ENCODE results near the gene DCTD. TPM values are rescaled to one million over a fixed set of nuclear protein-coding genes. Genes with fewer than 3 reads are reported as not detected.

Gene DCTD
- total and polyA plus RNA-seq, 2 of the 13 experiments (the other 11 are each of a cell fraction or from before 2014, with no cell fraction given) = 85.1 to 95.3 TPM

DNA sequence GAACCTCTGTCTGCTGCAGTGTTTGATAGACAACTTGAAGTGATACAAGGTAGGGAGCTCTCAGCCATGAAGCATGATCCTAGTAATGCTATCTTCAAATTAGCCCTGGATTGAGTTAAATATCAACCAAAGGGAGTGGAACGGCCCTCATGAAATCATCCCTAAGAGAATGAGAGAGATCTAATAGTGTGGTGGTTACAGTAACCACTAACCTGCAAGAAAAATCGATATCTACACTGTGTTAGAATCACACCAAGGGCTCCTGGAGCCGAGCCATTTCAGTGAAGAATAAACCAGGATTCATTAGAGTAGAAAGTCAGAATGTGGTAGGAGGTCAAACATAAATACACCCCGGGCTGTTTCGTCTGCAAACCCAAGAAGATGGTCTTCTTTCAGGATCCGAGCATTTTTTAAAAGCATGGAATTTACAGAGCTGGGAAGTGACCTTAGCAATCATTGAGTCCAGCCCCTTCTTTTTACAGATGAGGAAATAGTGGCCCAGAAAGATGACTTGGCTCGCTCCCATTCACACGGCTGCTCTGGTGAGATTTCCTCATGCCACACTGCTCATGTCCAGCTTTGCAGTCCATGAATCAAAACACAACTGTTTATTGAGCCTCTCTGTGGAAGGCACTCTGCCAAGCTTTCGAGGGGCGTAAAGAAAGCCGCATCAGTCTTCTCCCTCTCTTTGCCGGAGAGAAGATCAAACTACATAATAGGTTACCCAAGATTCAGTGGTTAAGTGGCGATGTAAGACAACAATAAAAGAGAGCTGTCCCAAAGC, 5.5 kb upstream of the DCTD start (continued):
- TF ChIP-seq SMARCE1 (IDR thresholded peaks at IDR 0.05; ENCODE audit: borderline replicate concordance) = no peak
- TF ChIP-seq CREB1 (IDR thresholded peaks at IDR 0.05) = no peak
- TF ChIP-seq CREB1 (CRISPR knock-in tag; IDR thresholded peaks at IDR 0.05) = 0 out of 2 replicates have a peak, but pooled peaks have one; percentile 9

- in situ Hi-C loops (cut with HindIII; ENCODE audit: extremely low pct_ligation_motif_present, low pct_unique_long_range_greater_than_20kb) (loop anchor here (5.0 kb wide), 1 partner anchor 114 kb away; no protein-coding TSS in a partner anchor), intact Hi-C loops (cut with micrococcal nuclease; ENCODE audit: unreplicated experiment) (no loop called here)
- H3K4me3 ChIP-seq (replicated peaks in 1 of 3; ENCODE audit: insufficient read depth in 1 of 3, low read depth in 2 of 3, low read length in 3 of 3) = no peak overlapping the region
- 64% methylated on average over 4 of the region's 4 CpGs for WGBS (ENCODE audit: low lambda C conversion rate)
- H3K4me2 ChIP-seq (ENCODE audit: low read depth, low read length) = no peak overlapping the region
- no peak overlapping the region for H2AFZ ChIP-seq (ENCODE audit: low read length)
- peaks cover 46% of the 10 kb centered on the region for H3K4me1 ChIP-seq (ENCODE audit: insufficient read depth, low read length)
- no peak for DNase-seq (ENCODE audit: low spot score)
- no peaks in the 10 kb centered on the region for H3K9me3 ChIP-seq (ENCODE audit: low read length)
- ChIA-PET POLR2A (interaction anchor here (2.5 kb wide), 1 partner anchor 23 kb away, joined by 15 read pairs; no protein-coding TSS in a partner anchor), CTCF (ENCODE audit: low intra/inter-chr PET ratio, low total read pairs) (no interaction called here)
- H3K36me3 ChIP-seq (replicated peaks in 1 of 2; ENCODE audit: control insufficient read depth in 1 of 2, insufficient read depth in 2 of 2, low read length in 2 of 2) = no peaks in the 10 kb centered on the region
- ATAC-seq = no peak
- peaks cover 0 to 3% of the 10 kb centered on the region in 2 experiments; a peak in 1 of 5 replicates for H3K27me3 ChIP-seq (ENCODE audit: control insufficient read depth in 1 of 2, insufficient read depth in 2 of 2, low read length in 2 of 2)
- BruUV-seq (replicated peaks) = no TSS peak
- no peak overlapping the region for H3K9ac ChIP-seq (ENCODE audit: insufficient read depth, low read depth, low read length)
- no peak for FAIRE-seq
- peaks cover 4% of the 10 kb centered on the region for H3K79me2 ChIP-seq (ENCODE audit: insufficient read depth, low read length)
- no peaks in the 10 kb centered on the region for H4K20me1 ChIP-seq (ENCODE audit: insufficient read depth, low read length)
- H3K27ac ChIP-seq (ENCODE audit: extremely low read length, insufficient read depth, low read length) = no peak overlapping the region
- TF ChIP-seq ZNF713 (CRISPR knock-in tag; IDR thresholded peaks at IDR 0.05) = no peak
- no peak for TF ChIP-seq ZIK1 (CRISPR knock-in tag; IDR thresholded peaks at IDR 0.05; ENCODE audit: borderline replicate concordance, low read depth)
- no peak for TF ChIP-seq AGO1 (IDR thresholded peaks at IDR 0.05; ENCODE audit: low read depth, low read length, poor library complexity, severe bottlenecking)
- no peak for TF ChIP-seq PAXIP1 (CRISPR knock-in tag; conservative IDR thresholded peaks at IDR 0.05)
- TF ChIP-seq, protein P1, sequence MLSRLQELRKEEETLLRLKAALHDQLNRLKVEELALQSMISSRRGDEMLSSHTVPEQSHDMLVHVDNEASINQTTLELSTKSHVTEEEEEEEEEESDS (CRISPR knock-in tag; IDR thresholded peaks at IDR 0.05; ENCODE audit: borderline replicate concordance) = no peak
- TF ChIP-seq ZNF432 (CRISPR knock-in tag; IDR thresholded peaks at IDR 0.05; ENCODE audit: borderline replicate concordance) = no peak
- TF ChIP-seq, protein P2, sequence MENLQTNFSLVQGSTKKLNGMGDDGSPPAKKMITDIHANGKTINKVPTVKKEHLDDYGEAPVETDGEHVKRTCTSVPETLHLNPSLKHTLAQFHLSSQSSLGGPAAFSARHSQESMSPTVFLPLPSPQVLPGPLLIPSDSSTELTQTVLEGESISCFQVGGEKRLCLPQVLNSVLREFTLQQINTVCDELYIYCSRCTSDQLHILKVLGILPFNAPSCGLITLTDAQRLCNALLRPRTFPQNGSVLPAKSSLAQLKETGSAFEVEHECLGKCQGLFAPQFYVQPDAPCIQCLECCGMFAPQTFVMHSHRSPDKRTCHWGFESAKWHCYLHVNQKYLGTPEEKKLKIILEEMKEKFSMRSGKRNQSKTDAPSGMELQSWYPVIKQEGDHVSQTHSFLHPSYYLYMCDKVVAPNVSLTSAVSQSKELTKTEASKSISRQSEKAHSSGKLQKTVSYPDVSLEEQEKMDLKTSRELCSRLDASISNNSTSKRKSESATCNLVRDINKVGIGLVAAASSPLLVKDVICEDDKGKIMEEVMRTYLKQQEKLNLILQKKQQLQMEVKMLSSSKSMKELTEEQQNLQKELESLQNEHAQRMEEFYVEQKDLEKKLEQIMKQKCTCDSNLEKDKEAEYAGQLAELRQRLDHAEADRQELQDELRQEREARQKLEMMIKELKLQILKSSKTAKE (CRISPR knock-in tag; IDR thresholded peaks at IDR 0.05; ENCODE audit: borderline replicate concordance) = no peak
- no peak for TF ChIP-seq MED8 (CRISPR knock-in tag; IDR thresholded peaks at IDR 0.05; ENCODE audit: insufficient replicate concordance)
- TF ChIP-seq, protein P3, sequence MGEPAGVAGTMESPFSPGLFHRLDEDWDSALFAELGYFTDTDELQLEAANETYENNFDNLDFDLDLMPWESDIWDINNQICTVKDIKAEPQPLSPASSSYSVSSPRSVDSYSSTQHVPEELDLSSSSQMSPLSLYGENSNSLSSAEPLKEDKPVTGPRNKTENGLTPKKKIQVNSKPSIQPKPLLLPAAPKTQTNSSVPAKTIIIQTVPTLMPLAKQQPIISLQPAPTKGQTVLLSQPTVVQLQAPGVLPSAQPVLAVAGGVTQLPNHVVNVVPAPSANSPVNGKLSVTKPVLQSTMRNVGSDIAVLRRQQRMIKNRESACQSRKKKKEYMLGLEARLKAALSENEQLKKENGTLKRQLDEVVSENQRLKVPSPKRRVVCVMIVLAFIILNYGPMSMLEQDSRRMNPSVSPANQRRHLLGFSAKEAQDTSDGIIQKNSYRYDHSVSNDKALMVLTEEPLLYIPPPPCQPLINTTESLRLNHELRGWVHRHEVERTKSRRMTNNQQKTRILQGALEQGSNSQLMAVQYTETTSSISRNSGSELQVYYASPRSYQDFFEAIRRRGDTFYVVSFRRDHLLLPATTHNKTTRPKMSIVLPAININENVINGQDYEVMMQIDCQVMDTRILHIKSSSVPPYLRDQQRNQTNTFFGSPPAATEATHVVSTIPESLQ (CRISPR knock-in tag; conservative IDR thresholded peaks at IDR 0.05) = no peak
- no peak for TF ChIP-seq NCOA5 (CRISPR knock-in tag; IDR thresholded peaks at IDR 0.05)
- no peak for TF ChIP-seq ARHGAP35 (CRISPR knock-in tag; IDR thresholded peaks at IDR 0.05; ENCODE audit: borderline replicate concordance)
Observed at GRCh38 chr4:182921608-182922007, 4.4 kb upstream of the DCTD start.

Measured in HepG2 (cell line).